Effector CD4-positive, alpha-beta T cell (primary cell): ENCODE data around the gene PTGDS.

Experiments used
- DNase-seq: peaks from one replicate; pipeline ENCODE4 v3.0.0-alpha.2; 2020

The PTGDS gene

DNA sequence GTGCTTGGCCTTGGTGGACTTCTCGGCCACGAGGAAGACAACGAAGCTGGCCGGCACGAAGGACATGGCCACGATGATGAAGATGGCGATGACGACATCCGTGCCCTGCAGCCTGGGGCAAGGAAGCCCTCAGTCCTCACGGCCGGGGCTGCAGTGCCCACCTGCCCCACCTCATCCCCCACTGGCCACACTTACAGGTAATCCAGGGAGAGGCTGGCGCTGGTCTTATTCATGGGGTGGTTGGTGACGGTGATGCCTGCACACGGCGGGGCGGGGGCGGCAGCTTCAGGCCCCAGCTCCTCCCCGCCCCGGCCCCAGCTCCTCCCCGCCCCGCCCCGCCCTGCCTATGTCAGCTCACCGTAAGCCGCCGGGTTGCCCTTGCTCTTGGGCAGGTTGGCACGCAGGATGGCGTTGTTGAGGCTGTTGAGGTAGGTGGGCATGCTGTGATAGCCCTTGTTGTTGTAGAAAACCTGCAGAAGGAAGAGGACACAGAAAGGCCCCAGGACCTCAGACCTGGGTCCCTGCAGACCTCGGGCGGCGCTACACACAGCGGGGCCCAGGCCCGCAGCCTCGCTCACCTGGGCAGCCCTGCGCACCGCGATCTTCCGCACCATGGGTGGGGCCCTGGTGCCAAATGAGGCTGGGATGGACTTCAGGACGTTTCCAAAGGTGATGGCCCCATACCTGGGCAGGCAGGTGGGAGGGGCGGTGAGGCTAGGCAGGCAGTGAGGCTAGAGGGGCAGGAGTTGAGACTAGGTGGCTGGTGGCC lies 34.8 kb downstream of the PTGDS start:
- DNase-seq = no peak

DNA sequence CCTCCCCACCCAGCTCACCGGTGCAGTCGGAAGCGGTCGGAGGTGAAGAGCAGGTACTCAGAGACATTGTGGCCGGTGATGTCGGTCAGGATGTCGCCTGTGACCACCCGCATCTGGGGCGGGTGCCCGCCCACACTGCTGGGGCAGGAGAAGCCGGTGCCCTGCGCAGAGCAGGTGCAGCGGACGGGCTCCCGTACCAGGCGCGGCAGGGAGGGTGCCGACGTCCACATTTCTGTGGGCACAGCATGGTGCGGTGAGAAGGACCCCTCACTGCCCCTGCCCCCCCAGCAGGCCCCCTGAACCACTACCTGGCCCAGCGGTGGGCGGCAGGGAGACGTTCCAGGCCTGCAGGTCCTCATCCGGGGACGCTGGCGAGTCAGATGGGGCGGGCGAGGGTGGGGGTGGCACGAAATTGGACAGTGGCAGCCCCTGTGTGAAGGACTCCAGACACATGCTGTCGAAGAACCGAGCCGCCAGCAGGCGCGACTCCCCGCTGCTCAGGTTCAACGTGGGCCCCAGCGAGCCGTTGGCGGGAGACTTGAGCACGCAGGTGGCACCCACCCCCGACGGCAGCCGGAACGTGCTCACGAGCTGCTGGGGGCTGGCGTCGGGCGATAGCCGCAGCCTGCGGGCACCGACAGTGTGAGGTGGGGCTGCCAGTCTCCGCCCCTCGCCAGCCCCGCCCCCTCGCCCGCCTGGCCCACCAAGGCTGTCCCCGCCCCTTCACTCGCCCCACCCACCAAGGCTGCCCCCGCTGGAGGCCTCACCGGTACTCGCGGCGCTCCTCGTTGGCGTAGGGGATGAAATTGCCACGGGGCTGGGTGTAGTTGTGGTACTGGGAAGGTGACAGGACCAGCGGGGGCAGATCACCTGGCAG lies 35.6 kb downstream of the PTGDS start:
- no peak for DNase-seq

DNA sequence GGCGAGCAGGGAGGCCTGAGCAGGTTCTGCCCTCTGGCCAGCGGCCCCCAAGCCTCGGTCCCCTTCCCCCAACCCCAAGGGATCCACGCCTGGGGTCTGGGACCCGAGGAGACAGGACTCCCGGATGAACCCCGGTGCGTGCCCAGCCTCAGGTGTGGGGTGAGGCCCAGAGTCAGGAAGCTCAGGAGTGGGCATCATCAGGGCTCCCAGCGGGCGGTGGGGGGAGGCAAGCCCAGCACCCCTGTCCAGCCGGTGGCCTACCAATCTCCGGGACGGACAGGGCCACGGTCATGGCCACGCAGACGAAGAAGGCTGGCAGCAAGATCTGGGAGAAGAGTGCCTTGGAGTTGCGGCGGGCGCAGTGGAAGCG lies 36.3 kb downstream of the PTGDS start:
- DNase-seq = no peak

DNA sequence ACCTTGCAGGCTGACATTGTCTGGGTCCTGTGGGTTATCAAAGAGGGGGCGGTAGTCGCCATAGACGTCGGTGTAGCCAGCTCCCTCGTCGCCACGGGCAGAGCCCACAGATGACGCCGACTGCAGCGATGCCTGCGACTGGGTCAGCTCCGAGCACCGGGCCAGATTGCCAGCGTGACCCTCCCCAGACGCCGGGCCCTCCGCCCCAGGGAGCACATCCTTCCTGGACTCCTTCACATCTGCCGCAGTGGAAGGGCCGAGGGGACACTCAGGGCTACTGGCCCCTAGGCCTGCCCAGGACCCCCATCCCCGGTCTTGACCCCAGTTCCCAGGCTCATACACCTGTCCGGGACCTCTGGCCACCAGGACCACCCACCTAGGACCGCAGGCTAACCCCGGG lies 36.9 kb downstream of the PTGDS start:
- no peak for DNase-seq

DNA sequence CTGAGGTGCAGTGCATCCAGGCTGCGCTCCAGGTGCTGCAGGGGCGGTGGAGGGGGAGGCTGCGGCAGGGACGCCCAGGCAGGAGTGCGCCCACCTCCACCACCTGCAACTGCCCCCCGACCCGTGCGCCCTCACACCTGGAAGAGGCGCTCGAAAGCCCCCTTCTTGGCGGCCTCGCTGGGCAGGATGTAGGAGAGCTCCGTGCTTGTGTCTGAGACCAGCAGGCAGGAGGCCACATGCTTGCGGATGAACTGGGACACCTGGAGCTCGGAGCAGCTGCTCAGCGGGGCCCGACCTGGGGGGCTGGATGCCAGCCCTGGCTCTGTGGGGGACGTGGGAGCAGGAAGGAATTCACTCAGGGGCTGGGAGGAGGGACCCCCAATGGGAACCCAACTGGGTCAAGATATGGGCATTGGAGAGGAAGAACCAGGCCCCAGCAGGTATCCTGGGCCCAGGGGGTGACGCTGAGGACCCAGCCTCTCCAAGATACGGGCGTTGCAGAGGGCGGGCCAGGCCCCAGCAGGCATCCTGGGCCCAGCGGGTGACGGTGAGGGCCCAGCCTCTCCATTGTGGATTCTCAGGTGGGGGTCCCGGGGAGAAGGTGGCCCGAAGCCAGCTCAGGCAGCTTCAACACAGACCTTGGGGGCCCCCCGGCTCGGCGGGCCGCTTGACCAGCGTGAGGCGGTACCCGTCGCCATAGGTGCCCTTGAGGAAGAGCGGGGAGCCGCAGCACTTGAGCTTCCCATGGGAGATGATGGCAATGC lies 37.7 kb downstream of the PTGDS start:
- DNase-seq = no peak

DNA sequence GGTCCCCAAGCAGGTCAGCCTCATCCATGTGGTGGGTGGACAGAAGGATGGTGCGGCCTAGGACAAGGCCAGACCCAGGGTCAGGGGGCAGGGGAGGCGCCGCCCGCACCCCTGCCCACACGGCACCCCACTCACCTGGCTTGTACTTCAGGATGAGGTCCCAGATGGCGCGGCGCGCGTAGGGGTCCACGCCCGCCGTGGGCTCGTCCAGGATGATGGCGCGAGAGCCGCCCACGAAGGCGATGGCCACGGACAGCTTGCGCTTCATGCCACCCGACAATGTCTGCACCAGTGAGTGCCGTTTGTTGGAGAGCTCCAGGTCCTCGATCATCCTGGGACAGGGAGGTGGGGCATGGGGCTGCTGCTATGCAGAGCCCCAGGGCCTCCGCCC lies 38.2 kb downstream of the PTGDS start:
- DNase-seq = no peak

DNA sequence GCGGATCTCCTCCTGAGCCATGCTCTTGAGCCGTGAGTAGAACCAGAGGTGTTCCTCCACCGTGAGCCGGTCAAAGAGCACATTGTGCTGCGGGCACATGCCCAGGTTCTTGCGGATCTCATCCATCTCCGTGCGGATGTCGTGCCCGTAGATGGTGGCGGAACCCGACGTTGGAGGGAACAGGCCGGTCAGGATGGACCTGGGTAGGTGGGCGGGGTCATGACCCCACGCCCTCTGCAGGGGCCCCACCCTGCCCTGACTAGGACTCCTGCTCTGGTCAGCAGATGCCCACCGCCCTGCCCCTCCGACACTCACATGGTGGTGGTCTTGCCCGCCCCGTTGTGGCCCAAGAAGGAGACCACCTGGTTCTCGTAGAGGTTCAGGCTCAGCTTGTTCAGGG lies 38.7 kb downstream of the PTGDS start:
- no peak for DNase-seq

DNA sequence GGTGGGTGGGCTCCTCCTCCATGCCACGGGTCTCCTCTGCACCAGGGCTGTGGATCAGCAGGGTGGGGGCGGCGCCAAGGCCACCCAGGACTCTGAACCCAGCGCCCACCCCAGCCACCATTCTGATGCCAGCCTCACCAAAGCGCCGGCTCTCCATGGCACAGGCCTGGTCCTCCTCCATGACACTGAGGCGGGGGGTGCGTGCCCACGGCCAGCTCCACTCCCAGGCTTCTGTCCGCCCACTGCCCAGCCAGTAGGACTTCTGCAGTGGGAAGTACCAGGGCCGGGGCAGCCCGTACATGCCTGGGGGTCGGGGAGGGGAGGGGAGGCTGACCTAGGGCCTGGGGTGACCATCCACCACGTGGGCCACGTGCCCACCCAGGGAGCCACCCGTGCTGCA lies 39.1 kb downstream of the PTGDS start:
- no peak for DNase-seq

DNA sequence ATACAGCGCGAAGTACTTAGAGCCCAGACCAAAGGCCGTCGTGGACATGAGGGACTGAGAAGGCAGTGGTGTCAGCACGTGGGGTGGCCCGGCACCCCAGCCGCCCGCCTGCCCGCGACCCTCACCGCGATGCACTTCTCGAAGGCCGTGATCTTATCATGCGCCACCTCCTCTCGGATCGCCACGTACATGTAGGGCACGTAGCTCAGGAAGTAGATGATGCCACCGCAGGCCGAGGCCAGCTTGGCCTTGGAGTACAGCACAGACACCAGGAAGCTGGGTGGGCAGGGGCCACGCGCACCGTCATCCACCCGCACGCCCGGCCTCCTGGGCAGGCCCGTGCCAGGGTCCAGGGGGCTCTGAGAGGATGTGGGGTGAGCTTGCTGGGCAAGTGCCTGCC lies 39.8 kb downstream of the PTGDS start:
- DNase-seq = no peak

DNA sequence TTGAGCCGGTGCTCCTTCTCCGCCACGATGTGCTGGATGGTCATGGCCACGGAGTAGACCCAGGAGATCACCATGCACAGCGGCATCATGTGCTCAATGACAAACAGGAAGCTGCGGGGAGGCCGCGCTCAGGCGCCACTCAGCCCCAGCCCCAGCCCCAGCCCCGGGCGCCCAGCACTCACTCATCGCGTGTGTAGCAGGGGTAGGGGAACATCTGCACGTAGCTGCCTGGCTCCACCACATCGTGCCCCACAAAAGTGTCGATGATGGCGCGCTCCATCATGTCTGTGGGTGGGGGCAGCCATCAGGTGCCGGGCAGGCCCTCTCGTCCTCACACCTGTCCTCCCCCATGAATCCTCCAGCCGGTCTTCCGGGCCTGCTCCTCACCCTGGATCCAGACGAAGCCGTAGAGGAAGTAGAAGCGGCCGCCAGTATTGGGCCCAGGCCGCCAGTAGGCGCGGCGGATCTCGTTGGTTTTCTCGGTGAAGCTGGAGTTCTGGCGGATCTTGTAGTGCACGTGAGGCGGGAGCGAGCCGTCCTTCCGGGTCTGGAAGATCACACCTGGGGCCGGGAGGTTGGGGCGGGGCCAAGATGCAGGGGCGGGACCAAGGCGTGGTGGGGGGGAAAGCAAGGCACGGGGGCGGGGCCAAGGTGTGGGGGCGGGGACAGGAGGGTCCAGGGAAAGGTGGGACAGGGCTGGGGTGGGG lies 40.6 kb downstream of the PTGDS start:
- no peak for DNase-seq

DNA sequence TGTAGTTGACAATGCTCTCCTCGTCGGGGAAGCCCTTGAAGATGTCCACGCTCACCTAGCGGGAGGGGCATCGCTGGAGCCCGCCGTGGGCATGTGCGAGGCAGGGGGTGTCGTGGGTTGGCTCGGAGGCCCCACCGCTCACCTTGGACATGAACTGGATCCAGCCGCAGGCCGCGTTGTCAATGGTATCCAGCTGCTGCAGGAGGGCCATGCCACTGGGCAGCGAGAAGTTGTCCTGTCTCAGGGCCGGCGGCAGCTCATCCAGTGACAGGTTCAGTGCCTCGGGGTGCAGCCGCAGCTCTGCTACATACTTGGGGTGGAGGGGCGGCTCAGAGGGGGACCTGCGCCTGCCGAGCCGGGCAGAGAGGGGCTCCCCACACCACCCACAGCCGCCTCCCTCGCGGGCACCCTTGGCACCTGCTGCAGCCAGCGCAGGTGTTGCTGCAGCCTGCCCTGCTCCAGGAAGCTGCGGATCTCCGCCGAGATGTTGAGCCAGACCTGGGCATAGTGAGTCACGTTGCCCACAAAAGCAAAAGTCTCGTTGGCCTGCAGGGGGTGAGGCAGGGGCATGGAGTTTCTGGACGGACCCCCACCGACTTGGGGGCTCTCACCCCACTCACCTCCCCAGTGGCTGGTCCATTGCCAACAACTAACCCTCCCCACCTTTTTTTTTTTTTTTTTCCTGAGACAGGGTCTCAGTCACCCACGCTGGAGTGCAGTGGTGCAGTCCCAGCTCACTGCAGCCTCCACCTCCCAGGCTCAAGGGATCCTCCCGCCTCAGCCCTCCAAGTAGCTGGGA lies 41.7 kb downstream of the PTGDS start:
- DNase-seq = no peak

DNA sequence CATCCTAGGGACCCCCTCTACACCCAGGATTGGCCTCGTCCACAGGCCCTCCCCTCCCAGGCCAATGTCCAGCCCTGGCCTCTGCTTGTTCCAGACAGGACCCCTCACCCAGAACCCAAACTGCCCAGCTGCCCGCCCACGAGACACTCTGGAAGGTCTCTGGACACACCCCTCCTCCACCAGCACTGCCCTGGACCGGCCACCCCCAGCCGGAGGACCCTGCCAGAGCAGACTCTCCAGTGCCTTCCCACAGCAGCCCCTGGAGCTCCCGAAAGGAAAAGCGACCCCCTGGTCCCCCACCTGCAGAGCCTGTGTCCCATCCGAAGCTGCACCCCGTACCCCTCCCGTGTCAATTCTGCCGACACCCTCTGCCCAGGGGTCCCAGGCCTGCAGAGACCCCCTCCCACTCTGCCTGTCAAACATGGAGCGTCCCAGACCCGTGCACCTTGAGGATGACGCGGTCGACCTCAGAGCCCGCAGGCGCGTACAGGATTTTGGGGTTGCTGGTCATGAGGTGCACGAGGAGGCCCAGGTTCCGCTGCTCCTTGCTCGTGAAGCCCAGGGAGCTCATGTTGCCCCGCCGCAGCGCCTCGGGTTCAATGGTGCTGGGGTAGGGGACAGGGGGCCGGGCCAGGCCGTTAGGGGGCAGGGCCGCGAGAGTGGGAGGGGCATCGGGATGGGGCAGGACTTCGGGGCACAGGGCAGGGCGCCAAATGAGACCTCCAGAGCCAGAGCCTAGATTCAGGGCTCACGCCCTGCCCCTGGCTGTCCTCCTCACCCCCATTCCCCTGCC lies 42.8 kb downstream of the PTGDS start:
- no peak for DNase-seq

DNA sequence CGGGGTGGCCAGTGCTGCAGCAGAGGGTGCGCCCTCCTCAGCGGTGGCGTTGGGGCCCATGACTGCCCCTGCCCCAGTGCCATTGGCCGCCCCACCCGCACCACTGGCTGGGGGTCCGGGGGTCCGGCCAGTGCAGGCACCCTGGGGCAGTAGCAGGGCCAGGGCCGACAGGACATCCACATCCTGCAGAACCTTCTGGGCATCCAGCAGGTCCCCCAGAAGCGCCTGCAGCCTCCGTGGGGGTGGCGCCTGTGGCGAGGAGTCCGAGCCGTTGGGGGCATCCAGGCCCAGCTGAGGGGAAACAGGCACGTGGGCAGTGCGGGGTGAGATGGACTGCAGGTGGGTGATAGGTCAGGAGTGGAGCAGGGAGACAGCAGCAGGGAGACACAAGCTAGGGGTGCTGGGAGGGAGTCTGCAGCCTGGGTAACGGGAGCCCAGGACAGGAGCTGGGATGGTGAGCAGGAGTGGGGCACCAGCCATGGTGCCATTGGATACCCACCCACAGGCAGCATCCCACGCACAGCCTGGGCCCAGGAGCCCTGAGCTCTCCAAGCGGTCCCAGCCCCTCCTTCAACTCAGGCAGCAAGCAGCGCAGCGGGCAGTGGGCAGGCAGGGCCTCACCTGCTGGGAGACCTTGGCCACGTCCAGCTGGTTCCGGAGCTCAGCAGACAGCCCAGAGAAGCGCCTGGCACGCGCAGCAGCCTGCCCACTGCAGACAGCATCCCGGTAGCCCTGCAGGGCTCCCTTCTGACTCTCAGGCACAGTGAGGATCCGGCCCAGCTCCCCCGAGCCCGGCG lies 43.7 kb downstream of the PTGDS start:
- DNase-seq = no peak

DNA sequence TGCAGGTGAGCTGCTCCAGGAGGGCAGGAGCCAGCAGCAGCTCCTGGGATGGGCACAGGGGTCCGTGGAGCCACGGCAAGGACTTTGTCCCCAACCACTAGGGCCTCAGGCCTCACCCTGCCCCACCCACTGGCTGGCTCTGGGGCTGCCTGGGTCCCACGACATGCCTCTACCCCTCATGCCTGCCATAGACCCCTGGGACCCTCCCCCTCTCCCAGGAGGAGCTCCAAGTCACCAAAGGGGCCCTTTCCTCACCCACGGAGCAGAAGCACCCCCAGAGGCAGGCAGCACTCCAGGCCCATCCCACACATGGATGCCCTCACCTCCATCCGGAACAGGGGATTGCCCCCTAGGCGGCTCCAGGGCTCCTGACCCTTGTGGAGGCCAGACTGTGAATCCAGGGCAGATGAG lies 44.3 kb downstream of the PTGDS start:
- no peak for DNase-seq

DNA sequence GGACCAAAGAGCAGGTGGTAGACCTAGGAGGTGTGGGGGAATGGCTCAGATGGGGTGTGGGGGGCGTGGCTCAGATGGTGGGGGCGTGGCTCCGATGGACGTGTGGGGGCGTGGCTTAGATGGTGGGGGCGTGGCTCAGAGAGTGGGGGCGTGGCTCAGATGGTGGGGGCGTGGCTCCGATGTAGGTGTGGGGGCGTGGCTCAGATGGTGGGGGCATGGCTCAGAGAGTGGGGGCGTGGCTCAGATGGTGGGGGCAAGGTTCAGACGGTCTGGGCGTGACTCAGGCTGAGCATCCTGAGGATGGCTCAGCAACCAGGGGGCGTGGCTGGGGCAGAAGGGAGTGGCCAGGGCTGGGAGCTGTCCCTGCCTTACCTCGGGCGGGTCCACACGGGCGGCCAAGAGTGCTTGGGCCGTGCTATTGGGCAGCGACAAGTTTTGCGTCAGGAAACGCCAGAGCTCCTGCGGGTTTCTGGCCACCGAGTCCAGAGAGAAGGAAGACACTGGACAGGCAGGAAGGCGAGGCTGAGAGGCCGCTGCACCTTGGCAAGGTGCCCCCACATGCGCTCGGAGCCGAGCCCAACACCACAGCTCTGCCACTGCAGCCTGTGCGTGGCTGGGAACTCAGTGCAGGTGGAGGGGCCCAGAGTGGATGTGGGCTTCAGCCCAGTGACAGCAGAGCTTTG lies 44.8 kb downstream of the PTGDS start:
- peak; percentile 55 for DNase-seq

DNA sequence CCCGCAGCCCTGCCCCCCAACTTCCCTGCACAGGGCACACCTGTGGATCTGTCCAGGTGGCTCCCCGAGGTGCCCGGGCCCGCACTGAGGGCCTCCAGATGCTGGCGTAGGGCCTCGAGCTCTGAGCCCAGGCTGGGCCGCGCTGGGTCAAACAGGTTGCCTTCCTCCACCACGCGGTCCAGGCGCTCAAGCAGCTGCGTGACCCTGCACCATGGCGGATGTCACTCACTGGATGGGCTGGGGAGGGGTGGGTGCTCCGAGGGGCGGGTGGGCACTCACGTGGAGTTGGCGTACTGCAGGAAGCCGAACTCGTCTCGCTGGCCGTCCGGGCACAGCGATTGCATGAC lies 45.3 kb downstream of the PTGDS start:
- no peak for DNase-seq

DNA sequence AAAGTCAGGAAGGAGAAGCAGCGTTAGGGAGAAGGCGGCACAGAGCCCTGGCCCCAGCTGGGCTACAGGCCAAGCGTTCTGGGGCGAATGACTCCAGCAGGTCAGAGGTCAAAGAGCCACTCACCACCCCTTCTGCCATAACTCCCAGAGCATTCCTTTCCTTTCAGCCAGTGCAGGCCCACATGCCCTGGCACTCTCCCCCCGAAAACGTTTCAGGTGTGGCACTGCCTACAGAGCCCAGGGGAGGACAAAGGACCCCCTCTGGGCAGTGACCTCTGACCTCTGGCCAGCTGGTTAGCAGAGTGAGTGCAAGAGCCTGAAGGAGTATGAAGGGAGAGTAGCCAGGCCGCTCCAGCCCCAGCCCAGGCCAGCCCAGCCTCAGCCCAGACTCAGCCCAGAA lies 45.9 kb downstream of the PTGDS start:
- DNase-seq = no peak

DNA sequence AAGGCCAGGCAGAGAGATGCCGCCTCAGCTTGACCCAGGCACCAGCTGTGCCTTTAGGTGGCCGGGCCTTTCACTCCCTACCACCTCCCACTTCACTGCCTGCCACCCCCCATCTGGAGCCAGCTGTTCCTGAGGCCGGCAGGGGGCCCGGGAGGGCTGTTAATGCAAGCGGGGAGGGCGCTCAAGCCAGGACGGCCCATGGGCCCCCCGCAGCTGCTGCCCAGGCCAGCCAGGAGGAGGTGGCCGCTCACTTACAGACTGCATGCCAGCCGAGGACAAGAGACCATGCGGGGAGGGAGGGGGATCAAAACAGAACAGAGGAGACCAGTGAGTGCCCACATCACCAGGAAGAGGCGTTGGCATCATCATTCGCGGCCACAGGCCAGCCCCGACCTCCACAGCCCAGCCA lies 46.3 kb downstream of the PTGDS start:
- DNase-seq = no peak

DNA sequence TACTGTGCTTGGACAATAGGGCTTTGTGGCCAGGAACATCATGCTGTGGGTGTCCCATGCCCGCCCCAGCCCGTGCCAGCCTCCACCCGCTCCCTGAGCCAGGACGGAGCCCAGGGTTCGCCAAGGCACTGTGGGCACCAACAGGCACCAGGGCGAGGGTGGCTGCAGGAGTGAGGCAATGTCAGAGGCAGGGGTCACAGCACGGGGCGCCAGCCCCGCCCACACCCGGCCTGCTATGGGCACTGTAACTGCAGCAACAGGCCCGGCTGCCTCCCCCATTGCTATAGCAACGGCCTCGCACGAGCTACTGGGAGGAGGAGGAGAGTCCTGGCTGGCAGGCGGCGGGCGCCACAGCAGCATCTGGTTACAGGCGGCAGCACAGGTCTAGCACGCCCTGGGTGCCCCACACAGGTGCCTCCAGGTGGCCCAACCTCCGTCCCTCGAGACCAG lies 48.2 kb downstream of the PTGDS start:
- no peak for DNase-seq

DNA sequence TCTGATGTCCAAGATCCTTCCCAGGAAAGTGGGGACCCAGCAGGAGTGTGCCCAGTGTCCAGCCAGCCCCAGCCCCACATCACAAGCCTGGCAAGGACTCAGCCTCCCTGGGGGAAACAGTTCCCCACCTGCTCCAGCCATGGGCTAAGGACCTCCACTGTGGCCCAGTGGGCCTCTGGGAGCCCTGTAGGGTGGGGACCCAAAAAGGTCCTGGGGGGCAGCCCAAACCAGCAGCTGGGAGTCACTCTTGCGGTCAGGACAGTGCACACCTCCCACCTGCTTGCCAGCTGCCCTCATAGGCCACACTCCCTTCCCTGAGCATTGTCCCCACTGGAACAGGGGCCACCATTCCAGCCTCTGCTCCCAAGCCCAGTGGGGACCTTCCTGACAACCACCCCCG lies 49.1 kb downstream of the PTGDS start:
- DNase-seq = no peak
